ENCODE results near the gene COL12A1. TPM values are rescaled to one million over a fixed set of nuclear protein-coding genes. Genes with fewer than 3 reads are reported as not detected.

COL12A1 gene
- total RNA-seq, 1 experiment from 2014 or later, result 10.4 TPM

DNA sequence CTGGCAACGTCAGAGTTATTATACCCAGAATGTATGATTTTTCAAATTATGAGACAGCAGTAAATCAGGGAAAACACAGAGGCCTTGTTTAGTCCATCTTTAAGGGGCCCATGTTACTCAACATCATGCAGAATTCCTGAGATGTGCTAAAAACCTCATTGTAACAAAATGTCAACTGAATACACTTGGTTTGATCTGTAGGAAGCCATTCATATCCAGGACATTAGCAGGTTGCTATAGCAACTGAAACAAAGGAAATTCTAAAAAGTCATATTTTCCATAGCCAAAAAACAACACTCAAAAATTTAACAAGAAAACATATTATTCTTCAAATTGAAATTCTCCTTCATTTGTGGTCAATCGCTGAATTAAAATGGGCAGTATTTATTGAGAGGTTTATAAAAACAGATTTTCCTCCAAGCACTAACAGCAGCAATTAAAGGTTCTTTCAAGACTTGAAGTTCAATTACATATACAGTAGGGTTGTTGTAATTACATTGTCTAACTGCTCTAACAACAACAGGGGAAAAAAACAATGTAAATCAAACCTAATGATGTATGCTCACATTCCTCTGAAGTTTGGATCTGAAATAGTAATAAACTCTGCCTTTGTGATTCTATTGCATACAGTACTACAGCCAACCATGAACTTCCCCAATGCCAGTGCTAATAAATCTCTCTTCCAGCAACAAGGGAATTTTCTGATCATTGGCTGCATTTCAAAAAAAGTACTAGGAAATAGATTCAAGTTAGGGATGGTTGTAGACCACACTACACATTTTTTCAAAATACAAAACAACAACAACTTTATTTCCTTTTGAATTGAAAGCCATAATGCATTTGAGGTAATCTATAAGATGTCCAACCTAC is 34.9 kb downstream of the COL12A1 start:
- no peaks in the 10 kb centered on the region for H3K9me3 ChIP-seq (ENCODE audit: control insufficient read depth, insufficient read depth, low read depth, low read length)
- DNase-seq (ENCODE audit: low read depth, low spot score), result no peak
- H3K4me3 ChIP-seq (ENCODE audit: low read depth in 2 of 2, low read length in 2 of 2), result no peak overlapping the region
- no peak overlapping the region for H3K27ac ChIP-seq (ENCODE audit: low read length)
- in situ Hi-C loops (cut with HindIII; ENCODE audit: low pct_unique_long_range_greater_than_20kb, low sequenced_read_pairs), result no loop called here
- ATAC-seq, result no peak
- no TSS peak for BruUV-seq (replicated peaks)
- H3K36me3 ChIP-seq (ENCODE audit: control insufficient read depth, insufficient read depth, low read length), result no peaks in the 10 kb centered on the region
- H3K4me1 ChIP-seq (ENCODE audit: control insufficient read depth, insufficient read depth, low read length), result no peaks in the 10 kb centered on the region
- TF ChIP-seq POLR2AphosphoS5 (IDR thresholded peaks at IDR 0.05; ENCODE audit: low read depth, low read length), result no peak
- intact Hi-C loops (cut with micrococcal nuclease; ENCODE audit: unreplicated experiment), result no loop called here
- CTCF ChIA-PET, result no interaction called here
- no peaks in the 10 kb centered on the region for H3K27me3 ChIP-seq (ENCODE audit: control insufficient read depth, insufficient read depth, low read length)
- POLR2A ChIA-PET, result no interaction called here

DNA sequence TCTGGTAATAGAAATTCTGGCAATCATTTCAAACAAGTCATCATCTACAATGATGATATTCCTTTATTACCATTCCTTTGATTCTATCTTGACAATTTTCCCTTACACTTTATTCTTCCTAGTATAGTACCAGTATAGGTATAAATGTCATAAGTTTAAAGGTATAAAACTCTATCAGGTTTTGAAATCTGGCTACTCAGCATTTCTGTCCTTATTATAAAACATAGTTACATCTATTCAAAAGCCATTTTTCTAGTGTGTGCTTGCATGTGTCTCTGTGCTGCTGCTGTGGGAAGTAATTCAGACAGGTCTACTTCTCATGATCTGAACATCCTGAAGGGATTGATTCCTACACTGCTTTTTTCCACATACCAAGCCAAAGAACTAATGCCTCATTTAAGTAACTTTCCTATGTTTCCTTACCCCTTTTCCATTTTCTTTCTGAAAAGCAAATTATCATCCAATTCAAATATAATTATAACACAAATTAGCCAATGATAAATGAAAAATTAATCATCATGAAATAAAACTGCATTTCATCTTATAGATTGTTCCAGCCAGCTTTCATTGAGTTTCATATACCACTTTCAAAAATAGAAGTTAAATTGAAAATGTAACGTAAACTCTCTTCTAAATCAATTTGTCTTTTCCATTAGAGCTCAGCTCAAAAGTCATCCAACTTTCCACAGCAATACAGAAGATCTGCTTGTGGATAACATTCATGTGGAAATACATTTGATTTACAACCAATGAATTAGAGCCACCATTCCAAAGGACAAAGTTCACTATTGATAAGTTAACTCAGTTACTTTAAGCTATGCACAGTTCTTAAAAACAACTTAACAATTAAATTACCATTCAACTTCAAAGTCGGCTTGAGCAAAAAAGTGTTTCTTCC is 35.9 kb downstream of the COL12A1 start:
- Histone ChIP-seq H3K36me3 (ENCODE audit: control insufficient read depth, insufficient read depth, low read length) (no peaks in the 10 kb centered on the region), H3K27me3 (ENCODE audit: control insufficient read depth, insufficient read depth, low read length) (no peaks in the 10 kb centered on the region), H3K9me3 (ENCODE audit: control insufficient read depth, insufficient read depth, low read depth, low read length) (no peaks in the 10 kb centered on the region), H3K4me3 (ENCODE audit: low read depth in 2 of 2, low read length in 2 of 2) (no peak overlapping the region), H3K27ac (ENCODE audit: low read length) (no peak overlapping the region), H3K4me1 (ENCODE audit: control insufficient read depth, insufficient read depth, low read length) (no peaks in the 10 kb centered on the region)
- no TSS peak for BruUV-seq (replicated peaks)
- TF ChIP-seq TCF7L2 (IDR thresholded peaks at IDR 0.05; ENCODE audit: low read depth, low read length) (no peak), CTCF (IDR thresholded peaks at IDR 0.05) (no peak), REST (IDR thresholded peaks at IDR 0.05; ENCODE audit: insufficient read depth in 1 of 2, low read depth in 2 of 2, low read length in 1 of 2) (no peak), POLR2AphosphoS5 (IDR thresholded peaks at IDR 0.05; ENCODE audit: low read depth, low read length) (no peak), SIN3A (IDR thresholded peaks at IDR 0.05; ENCODE audit: borderline replicate concordance, insufficient read depth, low read depth, low read length) (no peak)
- in situ Hi-C loops (cut with HindIII; ENCODE audit: low pct_unique_long_range_greater_than_20kb, low sequenced_read_pairs), result no loop called here
- ChIA-PET CTCF (no interaction called here), POLR2A (no interaction called here)
- intact Hi-C loops (cut with micrococcal nuclease; ENCODE audit: unreplicated experiment), result no loop called here
- no peak for ATAC-seq
- no peak for DNase-seq (ENCODE audit: low read depth, low spot score)

All from Panc1 (cell line).